Endodermal cell (in vitro differentiated cells): ENCODE results near the gene LILRA5. TPM values are rescaled to one million over a fixed set of nuclear protein-coding genes. Genes with fewer than 3 reads are reported as not detected.

Experiments used
- DNase-seq: peaks from one replicate; pipeline ENCODE4 v3.0.0-alpha.2; 2017
- H3K27ac ChIP-seq: 2 replicates; pipeline ENCODE4 v1.5.1; 2013; ENCODE audit warnings: mild to moderate bottlenecking, low read depth, low read length, moderate library complexity
- H3K27me3 ChIP-seq: 2 replicates; pipeline ENCODE4 v1.6.1; 2013; ENCODE audit warnings: mild to moderate bottlenecking, low read length, moderate library complexity; ENCODE audit not compliant: insufficient read depth, control insufficient read depth, poor library complexity, severe bottlenecking
- H3K36me3 ChIP-seq: 2 replicates; pipeline ENCODE4 v1.7.0; 2013; ENCODE audit warnings: mild to moderate bottlenecking, low read length, moderate library complexity; ENCODE audit not compliant: control insufficient read depth, insufficient read depth
- H3K4me1 ChIP-seq: one replicate; pipeline ENCODE4 v1.7.0; 2013; ENCODE audit warnings: low read length; ENCODE audit not compliant: control insufficient read depth, insufficient read depth
- H3K4me3 ChIP-seq: 2 replicates; pipeline ENCODE4 v1.5.1; 2013; ENCODE audit warnings: mild to moderate bottlenecking, low read length, moderate library complexity
- H3K9ac ChIP-seq: 2 replicates; pipeline ENCODE4 v1.6.1; 2013; ENCODE audit warnings: mild to moderate bottlenecking, low read length, moderate library complexity; ENCODE audit not compliant: poor library complexity, severe bottlenecking; ENCODE audit errors: extremely low read depth
- H3K9me3 ChIP-seq: 2 replicates; pipeline ENCODE4 v1.6.1; 2013; ENCODE audit warnings: mild to moderate bottlenecking, low read length, moderate library complexity; ENCODE audit not compliant: control insufficient read depth
- H3K27ac Mint-ChIP-seq: 2 replicates; pipeline ENCODE4 v1.8.0; 2020; ENCODE audit warnings: mixed read lengths
- H3K27me3 Mint-ChIP-seq: 2 replicates; pipeline ENCODE4 v1.8.0; 2021; ENCODE audit warnings: mild to moderate bottlenecking, mixed read lengths; ENCODE audit not compliant: insufficient read depth
- H3K36me3 Mint-ChIP-seq: 2 replicates; pipeline ENCODE4 v1.8.0; 2020; ENCODE audit warnings: low read depth, mixed read lengths
- H3K4me1 Mint-ChIP-seq: 2 replicates; pipeline ENCODE4 v1.8.0; 2020; ENCODE audit warnings: mixed read lengths
- H3K4me3 Mint-ChIP-seq: 2 replicates; pipeline ENCODE4 v1.8.0; 2020; ENCODE audit warnings: mild to moderate bottlenecking, moderate library complexity, mixed read lengths
- H3K9me3 Mint-ChIP-seq: 2 replicates; pipeline ENCODE4 v1.8.0; 2020; ENCODE audit warnings: mild to moderate bottlenecking, mixed read lengths
- CTCF ChIP-seq: fragments of 200-600 bp; sonication (generic); conservative IDR thresholded peaks from 2 replicates; pipeline ENCODE4 v1.5.0; 2021; ENCODE audit warnings: antibody characterized with exemption, mild to moderate bottlenecking
- WGBS, 2 experiments: methylation state at CpG; one replicate each; pipeline versions ENCODE4 v1.1.5 to v1.1.7; 2013; ENCODE audit warnings: missing lambda C conversion rate in 2 of 2, mixed read lengths in 1 of 2; ENCODE audit not compliant: insufficient coverage in 1 of 2, insufficient read length in 1 of 2; 5-methylcytosine and 5-hydroxymethylcytosine counted together
- total RNA-seq, 2 donors: library from RNA; stranded (reverse); fragmentation: NEBNext Ultra II Directional in 1 of 2; extraction: Animal tissue kit (Norgen Biotek cat#: 25700) in 1 of 2; gene quantifications; 2 replicates in 1 of 2; 3 replicates in 1 of 2; pipeline ENCODE4 v1.2.1, GENCODE V29; 2021

LILRA5 gene
- total RNA-seq, 2 donors from 2014 or later = not detected

- H3K27ac Mint-ChIP-seq = no peak overlapping the region
- peaks cover 8% of the 10 kb centered on the region for H3K27me3 Mint-ChIP-seq
- no peak for DNase-seq
- H3K4me1 Mint-ChIP-seq = no peaks in the 10 kb centered on the region
- no peak overlapping the region for H3K9ac ChIP-seq
- no peak overlapping the region for H3K4me3 ChIP-seq
- no peak overlapping the region for H3K4me3 Mint-ChIP-seq
- no peak overlapping the region for H3K27ac ChIP-seq
- H3K36me3 Mint-ChIP-seq = no peaks in the 10 kb centered on the region
- H3K9me3 Mint-ChIP-seq = no peaks in the 10 kb centered on the region
- H3K27me3 ChIP-seq = no peaks in the 10 kb centered on the region
- H3K4me1 ChIP-seq = no peaks in the 10 kb centered on the region
- H3K9me3 ChIP-seq = no peaks in the 10 kb centered on the region
- TF ChIP-seq CTCF = no peak
- WGBS, 2 experiments = 88 to 95% methylated on average over 6 to 16 of the region's 16 CpGs
- no peaks in the 10 kb centered on the region for H3K36me3 ChIP-seq
Measured at GRCh38 chr19:54357381-54357780, 44.4 kb upstream of the LILRA5 start.

GRCh38 chr19:54356444-54357056 is 43.6 kb upstream of the LILRA5 start:
- Mint-ChIP-seq H3K36me3 (no peaks in the 10 kb centered on the region), H3K27ac (no peak overlapping the region), H3K4me1 (no peaks in the 10 kb centered on the region), H3K9me3 (no peaks in the 10 kb centered on the region), H3K4me3 (no peak overlapping the region), H3K27me3 (peaks cover 3% of the 10 kb centered on the region)
- Histone ChIP-seq H3K27ac (no peak overlapping the region), H3K36me3 (no peaks in the 10 kb centered on the region), H3K27me3 (no peaks in the 10 kb centered on the region), H3K4me3 (no peak overlapping the region), H3K4me1 (no peaks in the 10 kb centered on the region), H3K9me3 (no peaks in the 10 kb centered on the region), H3K9ac (no peak overlapping the region)
- no peak for TF ChIP-seq CTCF
- no peak for DNase-seq
- WGBS, 2 experiments = 83 to 92% methylated on average over 4 to 12 of the region's 12 CpGs

- Mint-ChIP-seq H3K9me3 (no peaks in the 10 kb centered on the region), H3K36me3 (no peaks in the 10 kb centered on the region), H3K27me3 (no peaks in the 10 kb centered on the region), H3K4me1 (no peaks in the 10 kb centered on the region), H3K4me3 (no peak overlapping the region), H3K27ac (no peak overlapping the region)
- no peak for DNase-seq
- no peaks in the 10 kb centered on the region for H3K27me3 ChIP-seq
- no peaks in the 10 kb centered on the region for H3K36me3 ChIP-seq
- no peak overlapping the region for H3K9ac ChIP-seq
- TF ChIP-seq CTCF = no peak
- H3K4me1 ChIP-seq = no peaks in the 10 kb centered on the region
- no peak overlapping the region for H3K27ac ChIP-seq
- WGBS, 2 experiments = 95% methylated on average over 12 to 14 of the region's 14 CpGs
- H3K4me3 ChIP-seq = no peak overlapping the region
- no peaks in the 10 kb centered on the region for H3K9me3 ChIP-seq
Measured at GRCh38 chr19:54355675-54356074, 42.7 kb upstream of the LILRA5 start.
